Keratinocyte (primary cell): ENCODE data around the gene HNF4A. TPM values are rescaled to one million over a fixed set of nuclear protein-coding genes. Genes with fewer than 3 reads are reported as not detected.

Experiments used
- DNase-seq: peaks from one replicate; pipeline ENCODE4 v3.0.0-alpha.2; 2011; ENCODE audit warnings: low read depth, missing footprints, low spot score
- FAIRE-seq: peaks from 2 replicates; lab custom pipeline; 2011; peaks lifted over from hg19 to GRCh38; lab: Jason Lieb, UNC
- H2AFZ ChIP-seq: 2 replicates; pipeline ENCODE4 v1.6.0; 2012; ENCODE audit warnings: low read length, control low read depth, inconsistent platforms; ENCODE audit not compliant: control insufficient read depth
- H3K27ac ChIP-seq: 2 replicates; pipeline ENCODE4 v1.5.1; 2011; ENCODE audit warnings: low read length; ENCODE audit not compliant: control insufficient read depth, insufficient read depth
- H3K27me3 ChIP-seq: 3 replicates; pipeline ENCODE4 v1.6.0; 2011; ENCODE audit warnings: low read length; ENCODE audit not compliant: control insufficient read depth, insufficient read depth; ENCODE audit errors: extremely low read depth
- H3K36me3 ChIP-seq, 2 experiments: 2 replicates in 1 of 2; 3 replicates in 1 of 2; pipeline ENCODE4 v1.5.1; 2011; ENCODE audit warnings: low read length in 2 of 2, mild to moderate bottlenecking in 1 of 2; ENCODE audit not compliant: control insufficient read depth in 2 of 2, insufficient read depth in 2 of 2; ENCODE audit errors: extremely low read depth in 1 of 2
- H3K4me1 ChIP-seq: 3 replicates; pipeline ENCODE4 v1.5.1; 2011; ENCODE audit warnings: low read length; ENCODE audit not compliant: control insufficient read depth, insufficient read depth; ENCODE audit errors: extremely low read depth
- H3K4me2 ChIP-seq: 3 replicates; pipeline ENCODE4 v1.6.0; 2011; ENCODE audit warnings: low read depth, low read length; ENCODE audit not compliant: control insufficient read depth, insufficient read depth; ENCODE audit errors: extremely low read depth
- H3K4me3 ChIP-seq, 3 experiments: fragments of 200-600 bp in 1 of 3; sonication (generic) in 1 of 3; 2 replicates in 2 of 3; 3 replicates in 1 of 3; pipeline ENCODE4 v1.5.1; 2011 to 2016; ENCODE audit warnings: low read length in 3 of 3, mild to moderate bottlenecking in 3 of 3, control low read depth in 2 of 3, inconsistent platforms in 1 of 3, low read depth in 1 of 3, mixed read lengths in 1 of 3, mixed run types in 1 of 3, moderate library complexity in 1 of 3; ENCODE audit not compliant: control insufficient read depth in 2 of 3, insufficient read depth in 2 of 3; ENCODE audit errors: extremely low read depth in 1 of 3
- H3K79me2 ChIP-seq: 2 replicates; pipeline ENCODE4 v1.6.0; 2012; ENCODE audit warnings: low read length; ENCODE audit not compliant: control insufficient read depth, insufficient read depth
- H3K9ac ChIP-seq: 3 replicates; pipeline ENCODE4 v1.6.0; 2011; ENCODE audit warnings: low read length; ENCODE audit not compliant: control insufficient read depth, insufficient read depth; ENCODE audit errors: extremely low read depth
- H3K9me1 ChIP-seq: 3 replicates; pipeline ENCODE4 v1.6.0; 2011; ENCODE audit warnings: low read length; ENCODE audit not compliant: control insufficient read depth, insufficient read depth; ENCODE audit errors: extremely low read depth
- H3K9me3 ChIP-seq: 2 replicates; pipeline ENCODE4 v1.5.1; 2012; ENCODE audit warnings: low read depth, low read length; ENCODE audit not compliant: control insufficient read depth
- H4K20me1 ChIP-seq: 3 replicates; pipeline ENCODE4 v1.6.0; 2011; ENCODE audit warnings: low read length; ENCODE audit not compliant: control insufficient read depth, insufficient read depth; ENCODE audit errors: extremely low read depth
- EZH2 ChIP-seq: IDR thresholded peaks from one replicate; pipeline ENCODE4 v1.6.1; 2012; ENCODE audit warnings: inconsistent platforms, mild to moderate bottlenecking, low read length, moderate library complexity
- dilution Hi-C: fragments of 300-500 bp; cut with MboI; formaldehyde crosslinking; loops from one replicate; pipeline ENCODE4 v1.7.0; 2020; ENCODE audit warnings: low sequenced_read_pairs; ENCODE audit not compliant: extremely low pct_ligation_motif_present
- polyA plus RNA-seq, 5 experiments: library from polyadenylated mRNA; depleted of rRNA in 3 of 5; stranded (reverse) in 3 of 5; stranded (forward) in 1 of 5; unstranded in 1 of 5; fragments of >200 nt; gene quantifications; 1 replicate in 1 of 5; 2 replicates in 3 of 5; 3 replicates in 1 of 5; pipeline versions ENCODE4 v1.2.1 to v1.2.3, GENCODE V29; 2011 to 2012; ENCODE audit warnings: missing spikeins in 2 of 5, low read depth in 1 of 5, low replicate concordance in 1 of 5
- TF ChIP-seq, protein P1 (sequence below), 3 experiments: IDR thresholded peaks in 1 of 3; conservative IDR thresholded peaks in 1 of 3; optimal IDR thresholded peaks in 1 of 3; 2 replicates in 2 of 3; 3 replicates in 1 of 3; pipeline versions ENCODE3 to v1.5.1; 2011; ENCODE audit warnings: low read length in 3 of 3, mild to moderate bottlenecking in 3 of 3, moderate library complexity in 2 of 3, control low read depth in 1 of 3, inconsistent platforms in 1 of 3; ENCODE audit not compliant: insufficient read depth in 2 of 3; ENCODE audit errors: extremely low read depth in 1 of 3

Gene HNF4A
- polyA plus RNA-seq, 1 donor (not counting 4 experiments of a cell fraction or from before 2014, with no cell fraction given): not detected

DNA sequence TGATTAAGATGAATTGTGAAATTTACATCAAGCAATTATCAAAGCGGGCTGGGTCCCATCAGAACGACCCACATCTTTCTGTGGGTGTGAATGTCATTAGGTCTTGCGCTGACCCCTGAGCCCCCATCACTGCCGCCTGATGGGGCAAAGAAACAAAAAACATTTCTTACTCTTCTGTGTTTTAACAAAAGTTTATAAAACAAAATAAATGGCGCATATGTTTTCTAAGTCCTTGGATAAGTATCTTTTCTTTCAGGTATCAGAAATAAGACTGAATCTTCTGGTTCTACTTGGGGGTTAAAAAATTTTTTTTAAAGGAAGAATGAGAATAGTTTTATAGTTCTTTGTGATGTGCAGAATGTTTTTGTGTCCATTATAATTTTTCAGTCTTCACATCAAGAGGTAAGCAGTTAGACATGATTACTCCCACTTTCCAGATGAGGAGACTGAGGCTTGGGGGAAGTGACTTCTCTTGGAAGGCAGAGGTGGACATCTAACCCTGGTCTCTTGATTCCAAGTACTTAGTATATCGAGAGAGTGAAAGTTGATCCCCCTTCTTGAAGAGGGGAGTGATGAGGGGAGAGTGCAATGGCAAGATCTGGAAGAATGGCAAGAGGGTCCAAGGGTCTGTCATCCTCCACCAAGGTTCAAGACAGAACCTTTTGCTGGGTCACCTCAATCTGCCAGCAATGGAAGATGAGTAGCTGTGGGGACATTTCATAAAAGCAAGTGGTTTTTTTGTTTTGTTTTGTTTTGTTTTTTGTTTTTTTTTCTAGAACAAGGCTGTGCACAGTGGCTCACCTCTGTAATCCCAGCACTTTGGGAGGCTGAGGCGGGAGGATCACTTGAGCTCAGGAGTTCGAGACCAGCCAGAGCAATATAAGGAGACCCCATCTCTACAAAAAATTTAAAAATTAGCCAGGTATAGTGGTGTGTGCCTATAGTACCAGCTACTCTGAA is 77.4 kb downstream of the HNF4A start:
- Histone ChIP-seq H3K4me1 (no peaks in the 10 kb centered on the region), H3K9me1 (no peaks in the 10 kb centered on the region), H3K27me3 (peaks cover 19% of the 10 kb centered on the region), H3K4me3 (no peak overlapping the region), H2AFZ (no peak overlapping the region), H3K9me3 (no peaks in the 10 kb centered on the region), H3K27ac (no peak overlapping the region), H3K79me2 (no peaks in the 10 kb centered on the region), H3K9ac (no peak overlapping the region), H3K4me2 (no peak overlapping the region), H4K20me1 (no peaks in the 10 kb centered on the region), H3K36me3 (no peaks in the 10 kb centered on the region)
- TF ChIP-seq, protein P1, sequence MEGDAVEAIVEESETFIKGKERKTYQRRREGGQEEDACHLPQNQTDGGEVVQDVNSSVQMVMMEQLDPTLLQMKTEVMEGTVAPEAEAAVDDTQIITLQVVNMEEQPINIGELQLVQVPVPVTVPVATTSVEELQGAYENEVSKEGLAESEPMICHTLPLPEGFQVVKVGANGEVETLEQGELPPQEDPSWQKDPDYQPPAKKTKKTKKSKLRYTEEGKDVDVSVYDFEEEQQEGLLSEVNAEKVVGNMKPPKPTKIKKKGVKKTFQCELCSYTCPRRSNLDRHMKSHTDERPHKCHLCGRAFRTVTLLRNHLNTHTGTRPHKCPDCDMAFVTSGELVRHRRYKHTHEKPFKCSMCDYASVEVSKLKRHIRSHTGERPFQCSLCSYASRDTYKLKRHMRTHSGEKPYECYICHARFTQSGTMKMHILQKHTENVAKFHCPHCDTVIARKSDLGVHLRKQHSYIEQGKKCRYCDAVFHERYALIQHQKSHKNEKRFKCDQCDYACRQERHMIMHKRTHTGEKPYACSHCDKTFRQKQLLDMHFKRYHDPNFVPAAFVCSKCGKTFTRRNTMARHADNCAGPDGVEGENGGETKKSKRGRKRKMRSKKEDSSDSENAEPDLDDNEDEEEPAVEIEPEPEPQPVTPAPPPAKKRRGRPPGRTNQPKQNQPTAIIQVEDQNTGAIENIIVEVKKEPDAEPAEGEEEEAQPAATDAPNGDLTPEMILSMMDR (optimal IDR thresholded peaks at IDR 0.05 in 1 of 3, IDR thresholded peaks at IDR 0.05 in 1 of 3, conservative IDR thresholded peaks at IDR 0.05 in 1 of 3; ENCODE audit: extremely low read depth in 1 of 3, insufficient read depth in 2 of 3, low read length in 3 of 3): no peak
- TF ChIP-seq EZH2: no peak
- FAIRE-seq (no peak), DNase-seq (no peak)
- dilution Hi-C loops: no loop called here

DNA sequence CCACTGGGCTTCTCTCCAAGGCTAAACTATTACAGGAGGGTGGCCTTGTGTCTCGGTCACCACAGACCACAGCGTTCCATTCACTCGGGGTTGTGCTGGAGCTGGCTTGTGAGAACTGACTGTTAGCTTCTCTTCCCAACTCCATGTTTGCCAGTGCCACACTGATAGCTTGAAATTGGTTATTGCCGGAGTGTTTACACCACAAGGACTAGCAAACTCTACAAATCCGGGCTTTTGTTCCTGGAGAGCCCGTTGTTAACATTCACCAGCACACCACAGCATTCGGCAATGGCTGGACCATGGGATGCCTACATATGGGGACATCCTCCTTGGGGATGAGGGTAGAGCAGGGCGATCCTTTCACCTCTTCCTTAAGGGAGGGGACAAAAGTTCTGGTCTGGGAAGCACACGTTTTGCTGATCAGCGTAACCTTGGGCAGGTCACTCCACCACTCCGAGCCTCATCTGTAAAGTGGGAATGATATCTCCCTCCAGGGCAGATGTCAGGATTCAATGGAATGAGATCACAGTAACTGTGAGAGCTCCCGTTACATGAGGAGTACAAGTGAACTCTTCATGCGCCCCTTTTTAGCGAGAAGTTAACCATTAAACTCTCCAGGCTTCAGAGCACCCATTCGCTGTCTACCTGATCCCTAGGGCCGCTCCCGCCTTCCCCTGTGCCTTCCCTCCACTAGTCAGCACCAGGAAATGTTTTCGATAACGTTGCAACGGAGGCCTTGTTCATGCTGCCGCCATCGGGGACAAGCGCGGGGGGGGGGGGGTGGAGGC is 78.4 kb downstream of the HNF4A start:
- Histone ChIP-seq H3K4me2 (no peak overlapping the region), H3K36me3 (no peaks in the 10 kb centered on the region), H3K79me2 (no peaks in the 10 kb centered on the region), H3K4me1 (no peaks in the 10 kb centered on the region), H3K9me1 (no peaks in the 10 kb centered on the region), H3K9me3 (no peaks in the 10 kb centered on the region), H3K9ac (no peak overlapping the region), H3K27me3 (peaks cover 19% of the 10 kb centered on the region), H4K20me1 (no peaks in the 10 kb centered on the region), H3K4me3 (no peak overlapping the region), H2AFZ (no peak overlapping the region), H3K27ac (no peak overlapping the region)
- TF ChIP-seq, protein P1 (optimal IDR thresholded peaks at IDR 0.05 in 1 of 3, IDR thresholded peaks at IDR 0.05 in 1 of 3, conservative IDR thresholded peaks at IDR 0.05 in 1 of 3; ENCODE audit: extremely low read depth in 1 of 3, insufficient read depth in 2 of 3, low read length in 3 of 3): no peak
- TF ChIP-seq EZH2: no peak
- dilution Hi-C loops: no loop called here
- FAIRE-seq (no peak), DNase-seq (no peak)
